AG04449 (cell line): ENCODE measurements around the gene MIXL1.
"Not testable (repeated sequence)": the region's sequence is repeated elsewhere in the genome, so short reads cannot be mapped to it uniquely, and the experiment has no call there.

Experiments
- CTCF ChIA-PET: fragments of 350-600 bp; formaldehyde crosslinking; extraction: SDS; loops from one replicate; lab custom pipeline; 2021; ENCODE audit warnings: antibody characterized with exemption; lab: Yijun Ruan, JAX
- POLR2A ChIA-PET: fragments of 400-600, 350-600 bp; formaldehyde crosslinking; extraction: SDS; loops from one replicate; lab custom pipeline; 2020; ENCODE audit warnings: antibody characterized with exemption, inconsistent platforms; lab: Yijun Ruan, JAX
- DNase-seq: peaks from one replicate; pipeline ENCODE4 v3.0.0-alpha.2; 2010; ENCODE audit warnings: low read depth, low spot score
- H3K4me3 ChIP-seq: 2 replicates; pipeline ENCODE4 v1.5.1; 2011; ENCODE audit warnings: low read depth, mild to moderate bottlenecking, control low read depth, low read length
- CTCF ChIP-seq: IDR thresholded peaks from one replicate; pipeline ENCODE4 v1.5.1; 2011; ENCODE audit warnings: mild to moderate bottlenecking, moderate library complexity, low read length, control low read depth, inconsistent platforms; ENCODE audit not compliant: insufficient read depth; ENCODE audit errors: missing control alignments

The MIXL1 gene

GRCh38 chr1:226239421-226239820, 16.0 kb downstream of the MIXL1 start:
- ChIA-PET CTCF (interaction anchor here (1.2 kb wide), 1 partner anchor 42 kb away, joined by 3 read pairs; no protein-coding TSS in a partner anchor), POLR2A (no interaction called here)
- no peak for DNase-seq
- no peak overlapping the region for H3K4me3 ChIP-seq
- no peak for TF ChIP-seq CTCF

GRCh38 chr1:226248091-226248490, 24.6 kb downstream of the MIXL1 start:
- POLR2A ChIA-PET, result no interaction called here
- TF ChIP-seq CTCF, result no peak

GRCh38 chr1:226248796-226249195, 25.3 kb downstream of the MIXL1 start:
- CTCF ChIA-PET, result no interaction called here
- POLR2A ChIA-PET, result no interaction called here
- DNase-seq, result no peak

More at GRCh38 chr1:226248091-226248490, 24.6 kb downstream of the MIXL1 start:
- CTCF ChIA-PET, result no interaction called here
- H3K4me3 ChIP-seq, result no peak overlapping the region
- DNase-seq, result no peak

GRCh38 chr1:226250511-226250910, 27.0 kb downstream of the MIXL1 start:
- CTCF ChIA-PET, result no interaction called here
- no peak for TF ChIP-seq CTCF
- POLR2A ChIA-PET, result no interaction called here
- no peak overlapping the region for H3K4me3 ChIP-seq
- no peak for DNase-seq

More at GRCh38 chr1:226248796-226249195, 25.3 kb downstream of the MIXL1 start:
- no peak overlapping the region for H3K4me3 ChIP-seq
- no peak for TF ChIP-seq CTCF

GRCh38 chr1:226252841-226253240, 29.4 kb downstream of the MIXL1 start:
- POLR2A ChIA-PET, DNase-seq, H3K4me3 ChIP-seq, CTCF ChIA-PET: not testable (repeated sequence)

GRCh38 chr1:226253933-226254332, 30.5 kb downstream of the MIXL1 start:
- no peak overlapping the region for H3K4me3 ChIP-seq
- ChIA-PET CTCF (interaction anchor here (1.0 kb wide), 1 partner anchor 57 kb away, joined by 3 read pairs; no protein-coding TSS in a partner anchor), POLR2A (no interaction called here)
- no peak for DNase-seq
- TF ChIP-seq CTCF, result no peak

- no peak overlapping the region for H3K4me3 ChIP-seq
- no peak for TF ChIP-seq CTCF
- ChIA-PET POLR2A (no interaction called here), CTCF (interaction anchor here (1.2 kb wide), 1 partner anchor 58 kb away, joined by 3 read pairs; no protein-coding TSS in a partner anchor)
- DNase-seq, result no peak
These were observed 31.9 kb downstream of the MIXL1 start for GRCh38 chr1:226255380-226255779.
